ENCODE results near the gene ARHGAP10.
"Not testable (repeated sequence)": the region's sequence is repeated elsewhere in the genome, so short reads cannot be mapped to it uniquely, and the experiment has no call there.

The ARHGAP10 gene

GRCh38 chr4:147991543-147992283 lies 259.8 kb downstream of the ARHGAP10 start:
- no peak for DNase-seq (ENCODE audit: low read depth)

GRCh38 chr4:147994076-147994475 lies 262.2 kb downstream of the ARHGAP10 start:
- DNase-seq (ENCODE audit: low read depth) = no peak

GRCh38 chr4:147994491-147995385 lies 262.9 kb downstream of the ARHGAP10 start:
- DNase-seq (ENCODE audit: low read depth) = no peak

- no peak for DNase-seq (ENCODE audit: low read depth)
These were observed 265.0 kb downstream of the ARHGAP10 start for GRCh38 chr4:147996859-147997258.

- not testable (repeated sequence) for DNase-seq (ENCODE audit: low read depth)
These were observed 268.1 kb downstream of the ARHGAP10 start for GRCh38 chr4:148000038-148000437.

- DNase-seq (ENCODE audit: low read depth) = no peak
These were observed 272.5 kb downstream of the ARHGAP10 start for GRCh38 chr4:148004228-148004857.

- no peak for DNase-seq (ENCODE audit: low read depth)
These were observed 274.1 kb downstream of the ARHGAP10 start for GRCh38 chr4:148006001-148006400.

- no peak for DNase-seq (ENCODE audit: low read depth)
These were observed 275.4 kb downstream of the ARHGAP10 start for GRCh38 chr4:148007314-148007760.

GRCh38 chr4:148007792-148008191 lies 275.9 kb downstream of the ARHGAP10 start:
- DNase-seq (ENCODE audit: low read depth) = no peak

GRCh38 chr4:148015058-148015457 lies 283.2 kb downstream of the ARHGAP10 start:
- no peak for DNase-seq (ENCODE audit: low read depth)

- no peak for DNase-seq (ENCODE audit: low read depth)
These were observed 283.6 kb downstream of the ARHGAP10 start for GRCh38 chr4:148015468-148015867.

GRCh38 chr4:148016063-148016637 lies 284.3 kb downstream of the ARHGAP10 start:
- DNase-seq (ENCODE audit: low read depth) = no peak

GRCh38 chr4:148017801-148018200 lies 285.9 kb downstream of the ARHGAP10 start:
- no peak for DNase-seq (ENCODE audit: low read depth)

GRCh38 chr4:148021686-148022085 lies 289.8 kb downstream of the ARHGAP10 start:
- DNase-seq (ENCODE audit: low read depth) = no peak

GRCh38 chr4:148022975-148023374 lies 291.1 kb downstream of the ARHGAP10 start:
- no peak for DNase-seq (ENCODE audit: low read depth)

- no peak for DNase-seq (ENCODE audit: low read depth)
These were observed 291.8 kb downstream of the ARHGAP10 start for GRCh38 chr4:148023512-148024181.

- DNase-seq (ENCODE audit: low read depth) = no peak
These were observed 294.1 kb downstream of the ARHGAP10 start for GRCh38 chr4:148025981-148026380.

GRCh38 chr4:148027201-148027600 lies 295.3 kb downstream of the ARHGAP10 start:
- DNase-seq (ENCODE audit: low read depth) = no peak

- DNase-seq (ENCODE audit: low read depth) = no peak
These were observed 297.9 kb downstream of the ARHGAP10 start for GRCh38 chr4:148029781-148030180.

- DNase-seq (ENCODE audit: low read depth) = no peak
These were observed 298.4 kb downstream of the ARHGAP10 start for GRCh38 chr4:148030193-148030873.

GRCh38 chr4:148034813-148035212 lies 302.9 kb downstream of the ARHGAP10 start:
- DNase-seq (ENCODE audit: low read depth) = no peak

Data from stimulated activated CD8-positive, alpha-beta memory T cell treated with anti-CD3 and anti-CD28 coated beads, Interleukin-12 subunit alpha, Interleukin-12 subunit beta, amount 100 ng/mL, for 1 hour (primary cell).